SIG-M5 (cell line): Measurements from ENCODE around the gene ZCCHC17.
"Not testable (repeated sequence)": the region's sequence is repeated elsewhere in the genome, so short reads cannot be mapped to it uniquely, and the experiment has no call there.

Source experiments
- DNase-seq: peaks from one replicate; lab custom pipeline; 2025; lab: John Stamatoyannopoulos, UW

ZCCHC17 gene, protein sequence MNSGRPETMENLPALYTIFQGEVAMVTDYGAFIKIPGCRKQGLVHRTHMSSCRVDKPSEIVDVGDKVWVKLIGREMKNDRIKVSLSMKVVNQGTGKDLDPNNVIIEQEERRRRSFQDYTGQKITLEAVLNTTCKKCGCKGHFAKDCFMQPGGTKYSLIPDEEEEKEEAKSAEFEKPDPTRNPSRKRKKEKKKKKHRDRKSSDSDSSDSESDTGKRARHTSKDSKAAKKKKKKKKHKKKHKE

DNA sequence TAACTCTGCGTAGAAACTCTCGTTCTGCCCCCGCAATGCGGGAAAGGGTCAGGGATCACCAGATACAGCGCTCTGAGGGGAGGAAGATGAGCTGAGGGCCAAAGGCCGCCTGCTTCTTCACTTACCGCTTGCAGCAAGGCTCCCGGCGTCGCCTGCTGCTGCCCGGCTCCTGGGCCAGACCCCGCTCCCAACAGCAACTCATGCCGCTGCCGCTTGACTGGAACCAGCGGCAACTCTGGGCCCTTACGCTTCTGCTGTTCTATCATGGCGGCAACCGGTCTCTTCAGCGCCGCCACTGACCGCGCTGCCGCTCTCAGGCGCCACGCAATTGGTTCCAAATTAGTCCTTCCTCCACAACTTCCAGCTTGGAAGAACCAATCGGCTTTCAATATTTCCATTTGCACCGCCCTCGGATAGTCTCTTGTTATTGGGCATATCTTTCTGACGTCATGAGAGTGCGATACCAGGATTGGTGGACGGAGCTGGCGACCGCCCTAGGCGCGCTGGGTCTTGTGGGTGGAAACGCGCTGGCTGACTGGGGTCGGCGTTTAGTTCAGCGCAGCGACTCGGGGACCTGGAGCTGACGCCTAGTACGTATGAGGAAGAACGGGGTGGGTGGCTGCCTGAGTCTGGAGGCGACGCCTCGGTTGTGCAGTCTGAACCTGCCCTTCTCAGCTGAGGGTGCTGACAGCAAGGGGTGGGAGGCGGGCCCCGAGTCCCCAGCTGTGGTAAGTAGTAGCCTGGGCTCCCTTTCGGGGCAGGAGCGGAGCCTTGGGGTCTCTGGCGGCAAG is at the start of gene ZCCHC17, which contains the start of gene SNRNP40:
Gene ZCCHC17 (plus strand): TSS at position 547 of the 791 bp plus-strand sequence. CDS start 13,067 bp downstream, outside the sequence.
Gene SNRNP40 (minus strand): TSS at position 303 of the 791 bp plus-strand sequence. CDS start 37 bp downstream, at position 266.
- DNase-seq = peak; percentile 99

DNA sequence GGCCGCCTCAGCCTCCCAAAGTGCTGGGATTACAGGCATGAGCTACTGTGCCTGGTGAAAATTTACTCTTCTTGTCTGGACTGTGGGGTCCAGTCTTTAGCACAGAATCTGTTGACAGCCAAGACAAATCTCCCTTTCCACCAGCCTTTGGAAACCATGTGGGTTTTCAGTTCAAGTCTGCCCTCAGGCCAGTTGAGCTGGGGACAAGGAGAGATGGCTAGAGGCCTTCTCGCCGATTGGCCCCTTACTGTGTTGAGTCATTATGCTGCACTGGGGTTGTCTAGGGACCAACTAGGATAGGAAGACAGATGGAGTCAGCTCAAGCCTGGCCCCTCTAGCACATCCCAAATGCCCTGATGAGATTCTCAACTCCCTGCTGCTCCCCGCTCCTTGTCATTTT is 48.6 kb upstream of the ZCCHC17 start:
- DNase-seq = no peak

DNA sequence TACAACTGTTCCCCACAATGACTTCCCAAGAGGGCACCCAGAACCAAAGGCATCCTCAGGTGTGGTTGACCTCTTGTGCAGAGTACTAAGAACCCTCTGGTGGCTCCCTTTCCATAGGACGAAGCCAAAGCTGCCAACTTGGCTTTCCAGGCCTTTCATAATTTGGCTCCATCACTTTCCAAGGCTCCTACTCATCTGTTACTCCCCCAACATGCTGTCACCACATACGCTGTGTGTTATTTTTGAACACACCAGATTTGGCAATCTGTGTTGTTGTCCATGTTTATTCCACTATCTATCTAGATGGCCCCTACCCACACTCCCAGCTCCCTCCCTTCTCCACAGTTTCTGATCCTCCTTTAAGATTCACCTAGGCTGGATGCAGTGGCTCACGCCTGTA is 47.0 kb upstream of the ZCCHC17 start:
- DNase-seq = no peak

DNA sequence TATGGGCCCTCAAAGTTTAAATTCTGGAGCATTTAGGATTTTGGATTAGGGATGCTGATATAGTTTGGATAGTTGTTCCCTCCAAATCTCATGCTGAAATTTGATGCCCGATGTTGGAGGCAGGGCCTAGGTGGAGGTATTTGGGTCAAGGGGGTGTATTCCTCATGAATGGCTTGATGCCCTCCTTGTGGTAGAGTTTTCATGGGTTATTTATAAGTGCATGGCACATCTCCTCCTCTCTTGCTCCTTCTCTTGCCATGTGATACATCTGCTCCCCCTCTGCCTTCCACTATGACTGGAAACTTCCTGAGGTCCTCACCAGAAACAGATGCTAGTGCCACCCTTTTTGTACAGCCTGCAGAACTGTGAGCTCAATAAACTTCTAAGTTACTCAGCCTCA is 39.6 kb upstream of the ZCCHC17 start:
- no peak for DNase-seq

DNA sequence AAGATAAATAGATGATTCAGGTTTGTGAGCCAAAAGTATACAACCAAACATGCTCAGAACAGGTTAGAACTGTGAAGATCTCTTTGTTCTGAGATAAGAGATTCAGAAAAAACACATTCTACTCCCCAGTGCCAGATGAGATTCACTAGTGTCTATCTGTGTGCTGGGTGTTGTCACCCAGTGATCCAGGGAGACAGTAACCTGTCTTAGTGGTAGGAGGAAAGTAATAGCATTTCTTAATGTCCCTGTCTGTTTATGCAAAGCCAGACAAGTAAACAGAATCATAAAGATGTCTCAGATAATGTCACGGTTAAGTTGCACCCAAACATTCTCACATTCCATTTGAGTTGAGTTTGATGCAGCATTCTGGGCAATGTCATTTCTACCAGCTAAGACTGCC is 38.3 kb upstream of the ZCCHC17 start:
- no peak for DNase-seq

DNA sequence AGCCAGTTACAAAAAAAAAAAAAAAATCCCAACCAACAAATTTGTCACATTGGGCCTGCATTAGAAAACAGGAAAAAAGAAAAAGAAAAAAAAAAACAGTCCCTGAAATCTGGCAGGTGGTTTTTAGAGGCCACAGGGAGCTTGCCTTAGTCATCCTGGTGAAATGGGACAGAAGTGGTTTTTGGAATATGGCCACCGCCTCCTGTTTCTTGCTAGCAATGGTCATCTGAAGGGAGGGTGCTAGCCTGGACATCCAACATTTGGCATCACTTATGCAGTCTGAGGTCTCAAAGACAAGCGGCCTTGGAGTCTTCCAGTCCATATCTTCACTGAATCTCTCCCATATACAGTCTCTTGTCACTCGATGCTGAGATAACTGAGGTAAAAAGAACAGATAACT is 37.1 kb upstream of the ZCCHC17 start:
- no peak for DNase-seq

DNA sequence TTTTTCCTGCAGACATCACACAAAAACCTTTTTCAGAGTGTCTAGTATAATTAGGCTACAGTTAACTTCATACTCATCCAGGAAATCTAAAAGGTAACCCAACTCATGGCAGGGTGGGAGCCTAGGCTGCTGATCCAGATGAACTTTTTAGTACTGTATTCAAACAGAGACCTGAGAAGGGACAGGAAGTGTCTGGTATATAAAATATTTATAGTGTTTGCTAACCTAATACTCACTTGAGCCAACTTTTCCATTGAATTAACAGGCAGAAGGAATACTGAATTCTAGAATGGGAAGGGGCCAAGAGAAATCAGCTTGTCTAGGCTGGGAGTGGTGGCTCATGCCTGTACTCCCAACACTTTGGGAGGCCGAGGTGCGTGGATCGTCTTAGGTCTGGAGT is 34.9 kb upstream of the ZCCHC17 start:
- DNase-seq = no peak

DNA sequence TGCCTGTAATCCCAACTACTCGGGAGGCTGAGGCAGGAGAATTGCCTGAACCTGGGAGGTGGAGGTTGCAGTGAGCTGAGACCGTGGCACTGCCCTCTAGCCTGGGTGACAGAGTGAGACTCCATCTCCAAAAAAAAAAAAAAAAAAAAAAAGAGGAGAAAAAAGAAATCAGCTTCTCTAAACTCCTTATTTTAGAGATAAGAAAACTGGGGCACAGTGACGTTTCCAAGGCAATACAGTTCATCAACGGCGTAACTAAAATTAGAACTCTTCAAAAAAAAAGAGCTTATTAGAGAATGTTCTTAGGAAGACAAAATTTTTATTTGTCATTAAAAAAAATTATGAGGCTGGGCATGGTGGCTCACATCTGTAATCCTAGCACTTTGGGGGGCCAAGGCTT is 34.4 kb upstream of the ZCCHC17 start:
- not testable (repeated sequence) for DNase-seq

DNA sequence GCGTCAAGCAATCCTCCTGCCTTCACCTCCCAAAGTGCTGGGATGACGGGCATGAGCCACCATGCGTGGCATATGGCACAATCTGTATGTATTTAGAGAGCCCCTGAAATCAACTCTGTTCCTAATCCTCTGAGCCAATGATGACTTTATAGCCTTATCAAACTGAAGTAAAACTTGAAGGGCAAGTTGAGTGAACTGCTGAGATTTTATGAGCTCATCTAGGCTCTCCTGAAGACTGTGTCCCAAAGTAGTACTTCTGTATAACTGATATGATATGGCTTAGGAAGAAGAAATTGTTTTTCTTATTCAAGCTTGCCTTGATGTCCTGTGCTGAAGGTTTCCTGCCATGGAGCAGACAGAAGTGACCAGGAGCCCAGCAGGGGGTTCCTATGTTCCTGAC is 33.4 kb upstream of the ZCCHC17 start:
- no peak for DNase-seq

DNA sequence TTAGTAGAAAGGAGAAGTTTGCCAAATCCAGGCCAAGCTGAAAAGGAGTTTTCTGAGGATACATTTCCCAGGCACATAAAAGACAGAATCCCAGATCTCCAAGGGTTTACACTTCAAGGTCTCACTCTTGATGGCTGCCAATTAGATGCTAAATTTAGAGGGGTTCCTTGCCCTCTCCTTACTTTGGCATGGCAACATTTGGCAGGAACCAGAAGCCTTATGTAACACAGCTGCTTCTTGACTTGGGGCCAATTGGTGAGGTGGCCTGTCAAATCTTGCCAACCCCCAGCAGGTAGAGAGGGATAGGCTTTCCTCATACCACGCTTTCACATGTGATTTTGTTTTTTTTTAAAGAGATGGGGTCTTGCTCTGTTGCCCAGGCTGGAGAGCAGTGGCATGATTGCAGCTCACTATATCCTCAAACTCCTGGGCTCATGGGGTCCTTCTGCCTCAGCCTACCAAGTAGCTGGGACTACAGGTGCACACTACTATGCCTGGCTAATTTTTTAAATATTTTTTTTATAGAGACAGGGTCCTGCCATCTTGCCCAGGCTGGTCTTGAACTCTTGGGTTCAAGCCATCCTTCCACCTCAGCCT is 31.9 kb upstream of the ZCCHC17 start:
- DNase-seq = no peak

DNA sequence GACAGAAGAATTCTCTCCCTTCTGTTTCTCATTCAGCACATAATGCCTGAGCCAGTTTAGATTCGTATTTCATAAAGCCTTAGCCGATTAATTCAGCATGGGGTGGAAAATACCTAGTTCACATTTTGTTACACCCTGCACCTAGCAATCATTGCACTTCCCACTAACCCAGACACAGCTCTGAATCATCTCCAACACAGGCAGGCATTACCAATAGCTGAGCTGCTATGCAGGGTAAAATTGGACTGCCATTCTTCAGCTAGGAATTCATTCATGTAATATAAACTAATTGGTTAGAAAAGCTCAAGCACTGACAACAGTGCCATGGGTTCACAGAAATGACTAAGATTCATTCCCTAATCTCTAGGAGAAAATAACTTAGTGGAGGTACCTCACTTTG is 30.3 kb upstream of the ZCCHC17 start:
- no peak for DNase-seq

DNA sequence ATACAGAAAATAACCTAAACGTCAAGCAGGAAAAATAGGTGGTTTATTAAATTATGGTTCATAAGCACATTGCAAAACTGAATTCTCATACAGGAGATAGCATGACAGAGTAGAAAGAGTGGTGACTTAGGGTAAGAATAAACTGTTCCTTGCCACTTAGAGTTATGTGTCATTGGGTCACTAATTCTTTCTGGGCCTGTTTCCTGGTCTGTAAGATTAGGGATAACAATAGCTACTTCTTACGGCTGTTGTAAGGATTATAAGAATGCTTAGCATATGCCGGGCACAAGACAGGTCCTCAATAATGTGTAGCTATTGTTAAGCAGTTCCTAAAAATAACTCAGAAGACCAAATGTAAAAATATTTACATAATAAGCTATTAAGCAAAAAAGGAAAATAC is 24.5 kb upstream of the ZCCHC17 start:
- DNase-seq = no peak

DNA sequence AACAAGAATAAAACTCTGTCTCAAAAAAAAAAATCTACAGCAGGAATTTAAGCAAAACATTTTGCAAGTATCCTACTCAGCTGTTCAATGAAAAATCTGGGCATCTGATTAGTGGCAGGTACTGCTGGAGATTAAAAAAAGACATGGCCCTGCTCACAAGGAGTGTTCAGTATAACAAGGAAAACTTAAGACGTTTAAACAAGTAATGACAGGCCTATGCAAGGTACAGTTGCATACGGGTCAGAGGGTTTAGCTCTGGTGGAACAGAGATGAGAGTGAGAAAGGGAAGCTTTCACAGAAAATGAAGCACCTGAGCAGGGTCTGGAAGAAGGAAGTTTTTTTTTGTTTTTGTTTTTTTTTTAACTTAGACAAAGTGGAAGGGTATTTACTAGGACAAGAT is 23.2 kb upstream of the ZCCHC17 start:
- DNase-seq = no peak

DNA sequence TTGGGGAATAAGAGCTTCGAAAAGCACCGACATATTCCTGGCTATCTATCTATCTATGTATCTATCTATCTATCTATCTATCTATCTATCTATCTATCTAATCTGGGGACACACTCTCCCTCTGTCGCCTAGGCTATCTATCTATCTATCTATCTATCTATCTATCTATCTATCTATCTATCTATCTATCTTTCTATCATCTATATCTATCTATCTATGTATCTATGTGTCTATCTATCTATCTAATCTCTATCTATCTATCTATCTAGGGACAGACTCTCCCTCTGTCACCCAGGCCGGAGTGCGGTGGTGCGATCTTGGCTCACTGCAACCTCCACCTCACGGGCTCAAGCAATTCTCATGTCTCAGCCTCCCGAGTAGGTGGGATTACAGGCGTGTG is 14.4 kb upstream of the ZCCHC17 start:
- DNase-seq = not testable (repeated sequence)

DNA sequence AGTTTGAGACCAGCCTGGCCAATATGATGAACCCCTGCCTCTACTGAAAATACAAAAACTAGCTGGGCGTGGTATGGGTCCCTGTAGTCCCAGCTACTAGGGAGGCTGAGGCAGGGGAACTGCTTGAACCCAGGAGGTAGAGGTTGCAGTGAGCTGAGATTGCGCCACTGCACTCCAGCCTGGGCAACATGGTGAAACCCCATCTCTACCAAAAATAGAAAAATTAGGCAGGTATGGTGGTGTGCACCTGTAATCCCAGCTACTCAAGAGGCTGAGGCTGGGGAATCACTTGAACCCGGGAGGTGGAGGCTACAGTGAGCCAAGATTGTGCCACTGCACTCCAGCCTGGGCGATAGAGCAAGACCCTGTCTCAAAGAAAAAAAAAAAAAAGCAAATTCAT is 9.0 kb upstream of the ZCCHC17 start:
- not testable (repeated sequence) for DNase-seq

DNA sequence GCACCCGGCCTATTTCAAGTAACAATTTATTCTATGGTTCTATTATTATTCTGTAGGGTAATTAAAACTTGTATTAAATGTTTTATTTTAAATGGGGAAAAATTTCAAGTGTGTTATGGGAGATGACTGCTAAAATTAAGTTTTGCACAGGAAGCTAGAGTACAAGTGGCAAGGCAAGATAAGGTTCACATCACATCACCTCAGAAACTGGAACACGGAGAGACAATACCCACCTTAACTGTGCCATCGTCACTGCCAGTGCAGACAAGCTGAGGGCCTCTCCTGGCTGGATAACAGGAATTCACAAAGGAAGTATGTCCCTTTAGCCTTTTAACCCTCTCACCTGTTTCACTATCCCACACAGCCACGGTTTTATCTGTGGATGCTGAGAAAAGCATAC is 7.8 kb upstream of the ZCCHC17 start:
- DNase-seq = no peak

DNA sequence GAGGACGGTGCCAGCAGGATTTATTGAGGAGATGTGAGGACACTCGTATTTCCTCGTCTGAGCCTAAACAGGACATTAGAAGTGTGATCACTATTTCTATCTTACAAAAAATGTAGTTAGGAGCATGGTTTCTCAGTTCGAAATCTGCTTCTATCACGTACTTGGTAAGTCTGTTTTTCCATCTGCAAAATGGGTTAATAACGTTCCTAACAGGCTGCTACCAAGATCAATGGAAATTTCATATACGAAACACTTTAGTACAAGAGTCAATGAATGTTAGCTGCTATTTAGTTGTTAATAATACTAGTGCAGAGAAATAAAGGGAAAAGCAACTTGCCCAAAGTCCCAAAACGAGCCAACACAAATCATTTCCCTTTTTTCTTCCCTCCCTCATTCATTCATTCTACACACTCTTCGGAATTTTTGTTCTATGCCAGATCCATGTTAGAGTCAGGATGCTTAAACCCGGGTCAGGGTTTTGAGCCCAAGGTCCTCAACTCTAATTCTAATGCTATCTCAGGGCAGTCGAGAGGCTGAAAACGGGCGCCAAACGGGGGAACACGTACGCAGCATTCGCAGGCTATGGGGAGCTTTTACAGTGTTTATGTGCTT is 852 bp upstream of the ZCCHC17 start:
- no peak for DNase-seq

DNA sequence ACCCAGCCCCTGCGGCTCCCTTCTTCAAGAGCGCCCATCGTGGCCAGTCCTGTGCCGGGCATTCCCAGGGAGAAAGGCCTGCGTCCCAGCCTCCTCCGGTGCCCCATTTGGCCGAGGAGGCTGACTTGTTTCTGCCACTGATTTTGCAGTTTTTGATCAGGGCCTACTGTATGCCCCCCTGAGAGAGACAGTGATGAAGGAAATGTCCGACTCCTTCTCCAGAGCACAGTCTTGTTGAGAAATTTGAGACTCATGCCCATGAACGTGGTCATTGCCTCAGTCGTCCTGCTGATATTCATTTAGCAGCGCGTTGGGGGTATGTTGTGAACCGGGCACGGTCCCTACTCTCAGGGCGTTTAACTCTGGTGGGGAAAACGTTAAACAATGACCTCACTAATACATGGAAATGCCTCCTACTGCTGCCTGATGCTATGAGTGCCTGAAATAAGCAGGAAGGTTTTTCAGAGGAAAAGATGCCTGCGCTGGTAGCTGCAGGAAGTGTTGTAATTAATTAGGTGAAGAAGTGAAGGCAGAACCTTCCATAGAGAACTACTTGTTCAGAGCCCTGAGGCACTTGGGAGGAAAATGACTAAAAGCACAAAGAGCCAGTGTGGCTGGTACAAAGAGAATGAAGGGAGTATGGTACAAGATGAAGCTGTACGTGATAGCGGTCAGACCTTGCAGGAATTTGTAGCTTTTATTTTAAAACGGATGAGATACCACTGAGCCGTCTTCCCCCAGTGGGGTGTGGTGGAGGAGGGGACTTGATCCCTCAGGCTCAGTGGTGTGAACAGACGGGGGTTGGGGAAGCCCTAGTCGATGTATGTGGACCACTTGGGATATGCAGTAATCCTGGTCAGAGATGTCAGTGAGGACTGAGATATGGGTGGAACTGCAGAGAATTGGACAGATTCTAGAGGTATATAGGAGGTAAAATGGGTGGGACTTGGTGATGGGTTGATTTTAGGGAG is 730 bp downstream of the ZCCHC17 start:
- DNase-seq = no peak

DNA sequence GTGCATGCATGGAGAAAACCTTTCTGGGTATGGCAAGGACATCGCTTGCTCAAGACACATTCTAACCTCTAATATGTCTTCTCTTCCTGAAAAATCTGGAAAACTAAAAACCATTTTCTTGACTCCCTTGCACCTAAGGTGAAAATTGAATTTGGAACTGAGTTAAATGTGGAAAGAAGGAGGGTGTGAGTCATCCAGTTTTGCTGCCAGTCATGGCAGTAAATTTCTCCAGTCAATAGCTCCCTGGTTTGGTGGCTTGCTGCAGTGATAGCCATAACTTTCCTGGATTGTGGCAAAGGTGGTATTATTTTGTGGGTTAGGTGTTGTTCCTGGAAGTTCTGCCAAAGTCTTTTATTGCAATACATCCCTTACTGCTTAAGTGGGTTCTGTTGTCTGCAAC is 2.5 kb downstream of the ZCCHC17 start:
- DNase-seq = no peak

DNA sequence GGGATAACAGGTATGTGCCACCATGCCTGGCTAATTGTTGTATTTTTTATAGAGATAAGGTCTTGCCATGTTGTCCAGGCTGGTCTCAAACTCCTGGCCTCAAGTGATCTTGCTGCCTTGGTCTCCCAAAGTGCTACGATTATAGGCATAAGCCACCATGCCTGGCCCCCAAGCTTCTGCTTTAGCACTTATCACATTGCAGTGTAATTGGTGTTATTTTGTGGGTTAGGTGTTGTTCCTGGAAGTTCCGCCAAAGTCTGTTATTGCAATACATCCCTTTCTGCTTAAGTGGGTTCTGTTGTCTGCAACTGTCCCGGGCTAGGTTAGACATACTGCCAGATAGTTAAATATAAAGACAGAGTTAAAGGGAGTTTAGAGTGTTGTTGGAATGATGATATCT is 3.4 kb downstream of the ZCCHC17 start:
- DNase-seq = no peak

DNA sequence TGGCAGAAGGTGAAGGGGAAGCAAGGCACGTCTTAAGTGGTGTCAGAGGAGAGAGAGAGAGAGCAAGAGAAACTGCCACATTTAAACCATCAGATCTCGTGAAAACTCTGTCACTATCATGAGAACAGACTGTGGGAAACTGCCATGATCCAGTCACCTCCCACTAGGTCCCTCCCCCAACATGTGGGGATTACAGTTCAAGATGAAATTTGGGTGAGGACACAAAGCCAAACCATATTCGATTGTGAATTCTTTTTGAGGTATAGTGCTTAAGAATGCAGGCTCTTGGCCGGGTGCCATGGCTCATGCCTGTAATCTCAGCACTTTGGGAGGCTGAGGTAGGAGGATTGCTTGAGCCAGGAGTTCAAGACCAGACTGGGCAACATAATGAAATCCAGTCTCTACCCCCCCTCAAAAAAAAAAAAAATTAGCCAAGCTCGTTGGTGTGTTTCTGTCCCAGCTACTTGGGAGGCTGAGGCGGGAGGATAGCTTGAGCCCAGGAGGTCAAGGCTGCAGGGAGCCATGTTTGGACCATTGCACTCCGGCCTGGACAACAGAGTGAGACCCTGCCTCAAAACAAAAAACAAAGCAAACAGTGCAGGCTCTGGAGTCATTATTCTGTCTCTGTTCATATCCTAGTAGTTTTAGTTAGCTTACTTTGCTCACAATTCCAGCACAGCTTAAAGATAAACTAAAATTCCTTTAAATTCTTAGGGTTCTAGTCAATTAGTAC is 6.0 kb downstream of the ZCCHC17 start:
- no peak for DNase-seq
